Measurements from ENCODE around the gene CTNND2. TPM values are rescaled to one million over a fixed set of nuclear protein-coding genes. Genes with fewer than 3 reads are reported as not detected.
"Not testable (repeated sequence)": the region's sequence is repeated elsewhere in the genome, so short reads cannot be mapped to it uniquely, and the experiment has no call there.

Gene CTNND2
- total and polyA plus RNA-seq, 2 donors: 0.24 to 1.4 TPM

- DNase-seq (ENCODE audit: extremely low spot score): no peak
- no peaks in the 10 kb centered on the region for H3K4me1 ChIP-seq (ENCODE audit: insufficient read depth)
- H3K27ac ChIP-seq (ENCODE audit: low read depth): no peak overlapping the region
- H3K4me3 ChIP-seq (ENCODE audit: low read depth, low read length): no peak overlapping the region
- WGBS: 31% methylated on average over 5 of the region's 5 CpGs
- no peaks in the 10 kb centered on the region for H3K36me3 ChIP-seq (ENCODE audit: insufficient read depth)
Measured at GRCh38 chr5:11658376-11658775, 245.9 kb downstream of the CTNND2 start.

GRCh38 chr5:11656916-11657315 lies 247.3 kb downstream of the CTNND2 start:
- H3K36me3 ChIP-seq (ENCODE audit: insufficient read depth): no peaks in the 10 kb centered on the region
- no peak overlapping the region for H3K4me3 ChIP-seq (ENCODE audit: low read depth, low read length)
- DNase-seq (ENCODE audit: extremely low spot score): no peak
- no peak overlapping the region for H3K27ac ChIP-seq (ENCODE audit: low read depth)
- no peaks in the 10 kb centered on the region for H3K4me1 ChIP-seq (ENCODE audit: insufficient read depth)
- WGBS: 73% methylated on average over 4 of the region's 4 CpGs

DNA sequence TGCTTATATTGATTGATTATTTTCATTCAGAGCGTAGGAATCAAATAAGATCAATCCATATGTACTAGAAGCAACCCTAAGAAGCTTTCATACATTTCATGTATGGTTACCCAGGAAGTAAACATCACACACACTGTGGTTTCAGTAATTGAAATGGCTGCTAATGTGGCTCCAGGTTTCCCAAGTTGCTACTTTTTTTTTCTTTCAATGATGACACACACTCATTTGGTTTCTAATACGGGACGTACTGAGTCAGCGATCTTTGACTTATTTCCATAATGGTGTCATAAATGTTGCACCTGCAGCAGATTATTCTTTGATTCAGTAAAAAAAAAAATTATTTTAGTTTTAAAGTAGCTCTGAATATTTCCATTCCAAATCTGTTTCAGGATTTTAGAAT lies 248.6 kb downstream of the CTNND2 start:
- DNase-seq (ENCODE audit: extremely low spot score): no peak
- H3K27ac ChIP-seq (ENCODE audit: low read depth): no peak overlapping the region
- no peaks in the 10 kb centered on the region for H3K36me3 ChIP-seq (ENCODE audit: insufficient read depth)
- 89% methylated on average over 4 of the region's 4 CpGs for WGBS
- H3K4me1 ChIP-seq (ENCODE audit: insufficient read depth): no peaks in the 10 kb centered on the region
- no peak overlapping the region for H3K4me3 ChIP-seq (ENCODE audit: low read depth, low read length)

DNA sequence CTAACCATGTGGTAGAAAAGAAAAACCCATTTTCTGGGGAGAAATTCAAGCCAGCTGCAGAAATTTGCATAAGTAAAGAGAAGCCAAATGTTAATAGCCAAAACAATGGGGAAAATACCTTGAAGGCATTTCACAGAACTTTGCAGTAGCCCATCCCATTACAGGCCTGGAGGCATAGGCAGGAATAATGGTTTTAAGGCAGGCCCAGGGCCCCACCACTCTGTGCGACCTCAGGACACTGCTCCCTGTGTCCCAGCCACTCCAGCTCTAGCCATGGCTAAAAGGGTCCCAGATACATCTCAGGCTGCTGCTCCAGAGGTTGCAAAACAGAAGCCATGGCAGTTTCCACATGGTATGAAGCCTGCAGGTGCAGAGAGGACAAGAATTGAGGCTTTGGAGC lies 253.3 kb downstream of the CTNND2 start:
- WGBS: 64% methylated on average over 1 of the region's 1 CpG
- DNase-seq (ENCODE audit: extremely low spot score): no peak
- Histone ChIP-seq H3K27ac (ENCODE audit: low read depth) (no peak overlapping the region), H3K4me1 (ENCODE audit: insufficient read depth) (no peaks in the 10 kb centered on the region), H3K36me3 (ENCODE audit: insufficient read depth) (no peaks in the 10 kb centered on the region), H3K4me3 (ENCODE audit: low read depth, low read length) (no peak overlapping the region)

DNA sequence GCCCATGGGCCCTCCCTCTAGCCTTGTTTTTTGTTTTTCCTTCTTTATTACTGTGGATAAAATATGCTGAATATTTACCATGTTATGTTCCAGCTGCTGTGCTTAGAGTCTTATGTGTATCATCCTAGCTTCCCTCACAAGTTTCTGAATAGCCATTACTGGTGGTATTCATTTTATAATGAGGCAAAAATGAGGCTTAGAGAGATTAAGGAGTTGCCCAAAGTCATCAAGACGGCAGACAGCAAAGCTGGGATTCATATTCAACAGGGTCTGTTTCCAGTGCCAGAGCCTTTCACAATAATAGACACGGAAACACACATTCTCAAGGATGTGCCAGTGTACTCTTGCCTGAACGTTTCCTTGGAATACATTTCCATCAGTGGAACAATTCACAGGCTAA lies 258.1 kb downstream of the CTNND2 start:
- no peak for DNase-seq (ENCODE audit: extremely low spot score)
- no peak overlapping the region for H3K27ac ChIP-seq (ENCODE audit: low read depth)
- no peak overlapping the region for H3K4me3 ChIP-seq (ENCODE audit: low read depth, low read length)
- H3K36me3 ChIP-seq (ENCODE audit: insufficient read depth): no peaks in the 10 kb centered on the region
- 50% methylated on average over 3 of the region's 3 CpGs for WGBS
- no peaks in the 10 kb centered on the region for H3K4me1 ChIP-seq (ENCODE audit: insufficient read depth)

GRCh38 chr5:11642438-11642837 lies 261.8 kb downstream of the CTNND2 start:
- 53% methylated on average over 3 of the region's 3 CpGs for WGBS
- Histone ChIP-seq H3K4me3 (ENCODE audit: low read depth, low read length) (no peak overlapping the region), H3K36me3 (ENCODE audit: insufficient read depth) (no peaks in the 10 kb centered on the region), H3K27ac (ENCODE audit: low read depth) (no peak overlapping the region), H3K4me1 (ENCODE audit: insufficient read depth) (no peaks in the 10 kb centered on the region)
- no peak for DNase-seq (ENCODE audit: extremely low spot score)

DNA sequence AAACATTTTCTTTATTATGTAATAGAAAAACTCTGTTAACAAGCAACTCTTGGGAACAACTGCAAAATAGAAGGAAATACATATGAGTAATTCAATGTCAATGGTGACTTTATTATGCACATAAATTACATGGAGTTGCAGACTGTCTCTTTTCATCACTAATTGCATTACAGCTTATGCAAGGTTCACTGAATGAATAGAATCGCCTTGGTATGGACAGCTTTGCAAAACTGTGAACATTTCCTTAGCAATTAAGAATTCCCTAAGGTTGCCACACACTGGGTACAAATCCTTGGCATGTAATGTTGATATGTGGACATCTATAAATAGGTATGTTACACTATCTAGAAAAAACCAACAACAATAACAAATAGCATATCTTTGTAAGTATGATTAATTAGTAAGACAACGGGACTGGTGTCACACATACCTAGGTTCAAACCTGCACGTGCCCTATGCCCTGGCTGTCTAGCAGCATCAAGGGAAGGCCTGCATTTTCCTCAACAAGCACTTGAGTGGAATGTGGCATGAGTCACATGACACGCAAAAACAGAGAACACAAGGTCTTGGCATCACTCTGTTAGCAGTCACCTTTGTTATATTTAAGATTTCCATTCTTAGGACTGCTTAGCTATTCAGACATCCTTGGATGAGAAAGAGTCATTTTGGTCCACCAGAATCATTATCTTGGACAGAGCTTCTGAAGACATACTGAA lies 263.9 kb downstream of the CTNND2 start:
- WGBS: 83% methylated on average over 4 of the region's 4 CpGs

GRCh38 chr5:11622785-11623184 lies 281.5 kb downstream of the CTNND2 start:
- H3K36me3 ChIP-seq (ENCODE audit: insufficient read depth): no peaks in the 10 kb centered on the region

More for the DNA sequence above, 263.9 kb downstream of the CTNND2 start:
- no peak overlapping the region for H3K27ac ChIP-seq (ENCODE audit: low read depth)
- no peak overlapping the region for H3K4me3 ChIP-seq (ENCODE audit: low read depth, low read length)
- DNase-seq (ENCODE audit: extremely low spot score): no peak
- H3K36me3 ChIP-seq (ENCODE audit: insufficient read depth): no peaks in the 10 kb centered on the region
- H3K4me1 ChIP-seq (ENCODE audit: insufficient read depth): no peaks in the 10 kb centered on the region

GRCh38 chr5:11620172-11620571 lies 284.1 kb downstream of the CTNND2 start:
- H3K36me3 ChIP-seq (ENCODE audit: insufficient read depth): no peaks in the 10 kb centered on the region
- 79% methylated on average over 3 of the region's 3 CpGs for WGBS
- no peaks in the 10 kb centered on the region for H3K4me1 ChIP-seq (ENCODE audit: insufficient read depth)
- no peak overlapping the region for H3K4me3 ChIP-seq (ENCODE audit: low read depth, low read length)
- no peak for DNase-seq (ENCODE audit: extremely low spot score)
- H3K27ac ChIP-seq (ENCODE audit: low read depth): no peak overlapping the region

More at GRCh38 chr5:11622785-11623184, 281.5 kb downstream of the CTNND2 start:
- Histone ChIP-seq H3K27ac (ENCODE audit: low read depth) (no peak overlapping the region), H3K4me3 (ENCODE audit: low read depth, low read length) (no peak overlapping the region), H3K4me1 (ENCODE audit: insufficient read depth) (no peaks in the 10 kb centered on the region)
- 64% methylated on average over 4 of the region's 4 CpGs for WGBS
- DNase-seq (ENCODE audit: extremely low spot score): no peak

DNA sequence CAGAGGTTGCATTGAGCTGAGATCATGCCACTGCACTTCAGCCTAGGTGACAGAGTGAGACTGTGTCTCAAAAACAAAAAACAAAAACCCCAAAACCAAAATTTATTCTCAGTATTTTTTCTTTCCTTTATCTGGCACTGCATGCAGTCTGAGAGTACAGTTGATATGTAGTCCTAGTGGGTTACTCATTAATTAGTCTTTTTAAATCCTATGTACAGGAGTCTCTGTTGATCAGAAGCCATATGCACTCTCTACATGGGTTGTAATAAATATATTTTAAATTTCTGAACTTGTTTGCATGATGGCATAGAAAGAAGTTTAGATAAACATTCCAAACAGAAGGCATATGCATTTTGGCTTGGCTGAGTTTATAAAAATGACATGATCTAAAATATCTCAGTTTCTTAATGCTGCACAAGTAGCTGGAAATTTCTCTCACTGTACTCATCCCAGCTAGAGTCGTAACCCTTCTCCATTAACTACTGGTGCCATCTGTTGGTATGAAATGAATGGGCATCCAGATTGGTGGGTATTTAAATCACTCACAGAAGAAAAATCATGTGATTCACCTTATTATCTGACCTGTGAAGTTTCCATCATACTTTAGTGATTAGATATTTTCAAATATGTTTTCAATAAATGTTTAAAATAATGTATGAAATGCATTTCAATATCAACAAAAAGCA lies 284.8 kb downstream of the CTNND2 start:
- Histone ChIP-seq H3K4me3 (ENCODE audit: low read depth, low read length) (no peak overlapping the region), H3K36me3 (ENCODE audit: insufficient read depth) (no peaks in the 10 kb centered on the region), H3K4me1 (ENCODE audit: insufficient read depth) (no peaks in the 10 kb centered on the region), H3K27ac (ENCODE audit: low read depth) (no peak overlapping the region)
- WGBS: 31% methylated on average over 1 of the region's 1 CpG
- no peak for DNase-seq (ENCODE audit: extremely low spot score)

DNA sequence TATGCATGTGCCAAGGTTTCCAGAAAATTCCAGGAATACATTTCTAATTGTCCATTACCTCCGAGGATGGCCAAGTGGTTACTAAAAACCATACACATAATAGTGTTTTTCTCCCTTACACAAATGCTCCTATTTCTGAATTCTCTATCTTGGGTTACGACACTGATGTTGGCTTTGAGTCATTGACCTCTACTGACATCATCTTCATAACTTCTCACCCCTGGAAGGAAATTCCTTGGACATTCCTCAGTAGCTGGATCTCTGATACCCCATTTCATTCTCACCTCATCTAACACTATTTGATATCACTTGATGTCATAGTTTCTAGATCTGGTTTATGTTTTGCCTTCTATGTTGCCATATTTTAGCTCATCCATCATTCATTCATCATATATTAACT lies 287.2 kb downstream of the CTNND2 start:
- WGBS: 85% methylated on average over 2 of the region's 2 CpGs

GRCh38 chr5:11616624-11617023 lies 287.6 kb downstream of the CTNND2 start:
- not testable (repeated sequence) for H3K4me1 ChIP-seq (ENCODE audit: insufficient read depth); H3K27ac ChIP-seq (ENCODE audit: low read depth); H3K36me3 ChIP-seq (ENCODE audit: insufficient read depth); H3K4me3 ChIP-seq (ENCODE audit: low read depth, low read length); DNase-seq (ENCODE audit: extremely low spot score)
- 76% methylated on average over 7 of the region's 7 CpGs for WGBS

More for the DNA sequence above, 287.2 kb downstream of the CTNND2 start:
- H3K27ac ChIP-seq (ENCODE audit: low read depth): no peak overlapping the region
- no peaks in the 10 kb centered on the region for H3K4me1 ChIP-seq (ENCODE audit: insufficient read depth)
- no peak overlapping the region for H3K4me3 ChIP-seq (ENCODE audit: low read depth, low read length)
- no peaks in the 10 kb centered on the region for H3K36me3 ChIP-seq (ENCODE audit: insufficient read depth)
- no peak for DNase-seq (ENCODE audit: extremely low spot score)

- Histone ChIP-seq H3K4me1 (ENCODE audit: insufficient read depth) (no peaks in the 10 kb centered on the region), H3K27ac (ENCODE audit: low read depth) (no peak overlapping the region), H3K36me3 (ENCODE audit: insufficient read depth) (no peaks in the 10 kb centered on the region), H3K4me3 (ENCODE audit: low read depth, low read length) (no peak overlapping the region)
- no peak for DNase-seq (ENCODE audit: extremely low spot score)
- 84% methylated on average over 3 of the region's 3 CpGs for WGBS
Measured at GRCh38 chr5:11611011-11611410, 293.2 kb downstream of the CTNND2 start.

DNA sequence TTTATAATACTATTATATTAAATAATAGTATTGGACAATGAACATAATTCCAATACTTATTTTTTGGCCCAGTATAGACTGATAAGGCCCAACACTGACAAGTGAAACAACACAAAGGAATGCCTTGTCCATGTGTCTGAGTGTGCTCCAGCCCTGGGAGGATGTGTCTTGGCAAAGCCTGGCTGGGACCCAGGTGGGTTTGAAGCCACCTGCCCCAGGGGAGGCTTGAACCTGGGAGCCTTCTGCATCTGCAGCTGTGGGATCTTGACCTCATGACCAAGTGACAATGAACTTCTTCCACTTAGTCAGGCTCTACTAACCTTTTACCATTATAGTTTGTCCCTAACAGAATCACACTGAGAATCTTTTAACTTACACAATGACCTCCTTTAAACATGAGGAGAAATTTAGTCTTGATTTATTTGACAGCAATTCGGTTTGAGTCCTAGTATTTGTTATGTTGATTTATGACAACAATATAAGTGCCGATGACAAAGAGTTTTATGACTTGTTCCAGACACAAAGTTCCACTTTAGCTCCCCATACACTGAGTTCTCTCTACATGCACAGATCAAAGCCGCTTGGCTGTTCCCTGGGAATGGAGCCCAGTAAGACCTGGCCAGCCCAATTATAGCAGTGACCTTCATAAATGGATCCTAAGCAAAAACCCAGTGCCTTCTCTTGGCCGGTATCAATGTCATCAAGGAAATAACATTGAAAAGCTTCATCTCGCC lies 294.5 kb downstream of the CTNND2 start:
- Histone ChIP-seq H3K4me1 (ENCODE audit: insufficient read depth) (no peaks in the 10 kb centered on the region), H3K4me3 (ENCODE audit: low read depth, low read length) (no peak overlapping the region), H3K27ac (ENCODE audit: low read depth) (no peak overlapping the region), H3K36me3 (ENCODE audit: insufficient read depth) (no peaks in the 10 kb centered on the region)
- 47% methylated on average over 5 of the region's 5 CpGs for WGBS
- DNase-seq (ENCODE audit: extremely low spot score): no peak
